Left cardiac atrium (tissue), 4 donors: ENCODE results near the gene PXN. TPM values are rescaled to one million over a fixed set of nuclear protein-coding genes. Genes with fewer than 3 reads are reported as not detected.
"Not testable (repeated sequence)": the region's sequence is repeated elsewhere in the genome, so short reads cannot be mapped to it uniquely, and the experiment has no call there.

Source experiments
- ATAC-seq, 2 donors: fragments of 200-7000 bp; cut with Tn5 transposase; one replicate each; pipeline ENCODE4 v1.9.1; 2020; ENCODE audit warnings: mild to moderate bottlenecking in 2 of 2, moderate library complexity in 2 of 2
- DNase-seq: peaks from one replicate; pipeline ENCODE4 v3.0.0-alpha.2; 2020
- intact Hi-C, 2 donors: fragments of 100-400 bp; cut with DNase I; formaldehyde crosslinking; loops; one replicate each; pipeline versions ENCODE4 v1.14.1 to v1.15.1; 2022 to 2023
- total RNA-seq, 2 donors: library from RNA; stranded (reverse); fragmentation: NEBNext Ultra II Directional; extraction: Animal tissue kit (Norgen Biotek cat#: 25700); gene quantifications; one replicate each; pipeline ENCODE4 v1.2.1, GENCODE V29; 2021
- donor health status: DM: no; HTN: yes; CAD: no.
- donor health status: DM: no; HTN: yes; CAD: no; lungs with severe emphysema.
- donor health status: DM: yes; HTN: yes; CAD: no.
- donor health status: Dilated cardiomyopathy.

The PXN gene
- total RNA-seq, 2 donors from 2014 or later = 70.3 to 86.1 TPM

DNA sequence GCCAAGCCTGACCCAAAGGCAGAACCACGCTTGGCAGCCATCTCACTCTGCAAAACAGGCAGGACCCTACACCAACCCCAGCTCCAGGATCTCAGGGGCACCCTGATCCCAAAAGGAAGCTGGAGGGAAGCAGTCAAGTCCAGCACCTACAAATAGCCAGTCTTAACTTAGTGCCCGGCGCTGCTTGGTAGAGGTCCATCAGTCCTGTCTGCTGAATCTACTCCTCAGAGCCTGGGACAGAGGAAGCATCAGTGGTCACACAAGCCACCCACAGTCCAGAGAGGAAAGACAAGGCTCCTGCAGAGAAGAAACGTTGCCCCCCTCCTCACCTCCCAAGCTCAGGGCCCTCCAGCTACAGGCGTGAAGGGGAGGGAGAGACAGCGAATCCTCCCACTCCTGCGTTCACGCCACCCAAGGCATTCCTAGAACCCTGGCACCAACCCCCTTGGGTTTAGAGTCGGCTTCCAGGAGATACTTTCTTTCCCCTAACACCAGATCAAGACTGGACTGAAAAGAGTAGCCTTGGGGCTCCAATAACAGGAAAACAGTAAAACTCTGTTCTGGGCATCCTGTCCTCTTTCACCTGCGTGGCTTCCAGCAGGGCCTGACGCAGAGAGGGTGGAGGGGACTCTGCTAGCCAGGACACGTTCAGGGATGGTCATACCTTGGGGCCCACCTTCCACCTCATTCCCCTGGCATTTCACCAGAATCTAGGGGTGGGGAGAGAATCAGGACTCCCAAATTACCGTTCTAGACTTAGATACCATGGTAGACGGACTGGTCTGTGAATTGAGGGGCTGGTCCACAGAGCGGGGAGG, 1.2 kb downstream of the PXN start:
- DNase-seq (no peak), ATAC-seq (peak in 1 of 2 donors; percentile 9)
- intact Hi-C loops = no loop called here

DNA sequence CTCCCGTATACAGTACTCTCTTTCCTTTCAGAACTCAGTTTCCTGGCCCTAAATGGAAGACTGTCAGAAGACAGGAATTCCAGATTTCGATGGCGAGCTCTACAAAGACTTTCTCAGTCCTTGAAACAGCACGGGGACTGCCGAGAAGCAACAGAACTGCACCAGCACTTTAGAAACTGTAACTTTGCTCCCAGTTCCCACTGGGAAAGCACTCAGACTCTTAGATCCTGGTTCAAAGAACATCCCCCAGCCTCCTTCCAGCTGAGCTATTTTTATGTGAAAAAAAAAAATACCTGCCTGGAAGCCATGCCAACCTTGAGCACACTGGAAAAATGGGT, 1.8 kb downstream of the PXN start:
- no peak for ATAC-seq
- DNase-seq = no peak
- intact Hi-C loops = no loop called here

GRCh38 chr12:120262852-120263747, 2.4 kb downstream of the PXN start:
- ATAC-seq = peak in 1 of 2 donors; percentile 19
- intact Hi-C loops = no loop called here
- no peak for DNase-seq

GRCh38 chr12:120261951-120262851, 3.3 kb downstream of the PXN start:
- DNase-seq = no peak
- intact Hi-C loops = no loop called here

DNA sequence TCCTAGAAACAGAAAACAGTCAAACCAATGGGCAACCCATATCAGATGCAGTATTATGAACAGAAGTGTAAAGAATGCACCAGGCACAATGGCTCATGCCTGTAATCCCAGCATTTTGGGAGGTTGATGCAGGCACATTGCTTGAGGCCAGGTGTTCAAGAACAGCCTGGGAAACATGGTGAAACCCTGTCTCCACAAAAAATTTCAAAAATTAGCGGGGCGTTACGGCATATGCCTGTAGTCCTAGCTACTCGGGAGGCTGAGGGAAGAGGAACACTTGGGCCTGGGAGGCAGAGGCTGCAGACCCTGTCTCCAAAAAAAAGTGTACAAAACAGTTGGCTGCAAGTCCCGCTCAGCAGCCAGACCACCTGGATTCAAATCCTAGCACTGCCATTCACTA, 4.9 kb downstream of the PXN start:
- no peak for ATAC-seq
- DNase-seq = no peak
- intact Hi-C loops = no loop called here

More at GRCh38 chr12:120261951-120262851, 3.3 kb downstream of the PXN start:
- ATAC-seq = no peak

- ATAC-seq (no peak), DNase-seq (no peak)
- intact Hi-C loops = no loop called here
These were observed 5.9 kb downstream of the PXN start for GRCh38 chr12:120259418-120260202.

- DNase-seq = no peak
- intact Hi-C loops = no loop called here
- ATAC-seq = no peak
These were observed 7.1 kb downstream of the PXN start for GRCh38 chr12:120258323-120258896.

DNA sequence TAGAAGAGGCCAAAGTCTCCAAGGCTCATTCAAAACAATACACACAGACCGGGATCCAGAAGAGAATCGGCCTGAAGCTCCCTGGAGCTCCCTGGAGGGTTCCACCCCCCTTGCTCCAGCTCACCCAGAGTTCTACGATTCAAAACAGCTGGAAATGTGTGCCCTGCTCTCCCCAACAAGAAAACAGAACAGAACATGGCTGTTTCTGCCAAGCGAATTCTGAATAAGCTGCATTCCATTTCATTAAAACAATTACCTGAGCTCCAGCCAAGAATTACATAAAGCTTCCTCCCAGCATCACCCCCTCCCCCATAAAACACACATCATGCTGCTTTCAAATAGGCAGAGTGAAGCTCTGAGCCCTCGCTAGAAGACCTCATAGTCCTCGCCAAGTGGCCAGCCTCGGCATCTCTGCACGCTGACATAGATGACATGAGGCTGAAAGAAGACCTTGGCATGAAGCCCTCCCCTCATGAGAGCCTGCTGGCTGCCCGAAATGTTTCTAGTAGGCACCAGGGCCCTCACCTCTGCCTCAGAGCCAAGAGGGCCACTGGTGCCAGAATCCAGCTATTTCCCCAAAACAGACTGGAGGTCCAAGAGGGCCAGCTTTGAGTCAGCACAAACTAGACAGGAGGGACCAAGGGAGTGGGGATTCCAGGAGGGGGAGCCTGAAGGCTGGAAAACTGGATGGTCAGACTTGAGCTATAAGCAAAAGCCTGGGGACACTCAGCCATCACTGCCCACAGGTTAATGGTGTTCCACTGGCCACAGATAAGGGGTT, 8.3 kb downstream of the PXN start:
- intact Hi-C loops = no loop called here
- DNase-seq (peak; percentile 78), ATAC-seq (peak; percentile 82 to 83)

- no peak for DNase-seq
- no peak for ATAC-seq
- intact Hi-C loops = no loop called here
These were observed 10.7 kb downstream of the PXN start for GRCh38 chr12:120254809-120255208.

GRCh38 chr12:120253313-120253712, 12.2 kb downstream of the PXN start:
- intact Hi-C loops, DNase-seq, ATAC-seq: not testable (repeated sequence)

- intact Hi-C loops = no loop called here
- ATAC-seq = peak; percentile 10 to 47
These were observed 13.2 kb downstream of the PXN start for GRCh38 chr12:120252071-120252906.

DNA sequence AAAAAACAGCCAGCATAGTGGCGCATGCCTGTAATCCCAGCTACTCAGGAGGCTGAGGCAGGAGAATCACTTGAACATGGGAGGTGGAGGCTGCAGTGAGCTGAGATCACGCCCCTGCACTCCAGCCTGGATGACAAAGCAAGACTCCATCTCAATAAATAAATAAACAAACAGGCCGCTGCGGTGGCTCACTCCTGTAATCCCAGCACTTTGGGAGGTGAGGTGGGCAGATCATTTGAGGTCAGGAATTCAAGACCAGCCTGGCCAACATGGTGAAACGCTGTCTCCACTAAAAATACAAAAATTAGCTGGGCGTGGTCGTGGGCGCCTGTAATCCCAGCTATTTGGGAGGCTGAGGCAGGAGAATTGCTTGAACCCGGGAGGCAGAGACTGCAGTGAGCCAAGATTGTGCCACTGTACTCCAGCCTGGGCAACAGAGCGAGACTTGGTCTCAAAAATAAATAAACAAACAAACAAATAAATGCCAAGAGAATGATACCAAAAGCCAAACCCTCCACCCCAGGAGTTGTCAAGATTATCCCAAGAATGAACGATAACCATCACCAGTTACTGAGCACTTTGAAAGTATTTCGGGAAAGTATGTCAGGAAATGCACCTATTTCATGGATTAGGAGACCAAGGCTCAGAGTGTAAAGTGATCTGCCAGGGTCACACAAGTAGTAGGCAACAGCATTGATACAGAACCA, 14.0 kb downstream of the PXN start:
- ATAC-seq, intact Hi-C loops, DNase-seq: not testable (repeated sequence)

More at GRCh38 chr12:120252071-120252906, 13.2 kb downstream of the PXN start:
- no peak for DNase-seq

DNA sequence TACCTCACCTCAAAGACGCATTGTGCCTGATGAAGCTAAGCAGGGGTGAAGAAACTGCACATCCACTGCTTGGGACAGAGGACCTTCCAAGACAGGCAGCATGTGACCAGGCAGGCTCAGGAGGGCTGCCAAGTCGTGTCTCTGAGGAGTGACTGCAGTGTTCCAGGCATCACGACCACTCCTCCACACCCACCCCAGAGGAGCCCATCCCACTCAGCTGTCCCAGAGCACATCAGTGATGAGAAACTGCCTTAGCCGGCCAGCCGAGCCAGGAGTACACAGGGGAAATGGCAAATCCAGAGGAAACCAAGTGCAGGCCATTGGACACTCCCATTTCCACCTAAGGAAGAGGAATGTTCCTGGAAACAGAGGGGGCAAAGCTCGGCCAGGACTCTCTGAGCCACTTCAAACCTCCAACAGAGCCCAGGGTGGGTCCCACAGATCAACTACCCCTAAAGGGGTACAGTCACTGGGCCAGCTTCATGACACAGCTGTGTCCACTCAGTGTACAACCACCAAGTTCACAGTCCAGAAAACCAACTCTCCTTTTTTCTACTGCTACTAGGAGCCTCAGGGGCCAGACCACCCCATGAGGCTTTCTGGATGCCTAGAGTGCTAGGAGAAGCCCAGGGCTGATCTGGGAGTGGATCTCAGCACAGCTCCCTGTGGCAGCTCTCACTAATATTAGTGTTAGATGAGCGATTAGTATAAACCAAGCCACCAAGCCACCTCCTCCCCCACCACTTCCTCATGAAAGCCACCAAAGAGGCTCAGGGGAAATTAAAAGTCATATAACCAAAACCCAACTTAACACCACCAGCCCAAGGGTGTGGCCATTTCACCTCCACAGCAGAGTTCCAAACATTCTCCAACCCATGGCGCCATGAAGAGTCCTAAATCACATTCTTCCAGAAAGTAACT, 15.4 kb downstream of the PXN start:
- peak; percentile 64 to 77 for ATAC-seq
- intact Hi-C loops = no loop called here
- DNase-seq = peak; percentile 88

DNA sequence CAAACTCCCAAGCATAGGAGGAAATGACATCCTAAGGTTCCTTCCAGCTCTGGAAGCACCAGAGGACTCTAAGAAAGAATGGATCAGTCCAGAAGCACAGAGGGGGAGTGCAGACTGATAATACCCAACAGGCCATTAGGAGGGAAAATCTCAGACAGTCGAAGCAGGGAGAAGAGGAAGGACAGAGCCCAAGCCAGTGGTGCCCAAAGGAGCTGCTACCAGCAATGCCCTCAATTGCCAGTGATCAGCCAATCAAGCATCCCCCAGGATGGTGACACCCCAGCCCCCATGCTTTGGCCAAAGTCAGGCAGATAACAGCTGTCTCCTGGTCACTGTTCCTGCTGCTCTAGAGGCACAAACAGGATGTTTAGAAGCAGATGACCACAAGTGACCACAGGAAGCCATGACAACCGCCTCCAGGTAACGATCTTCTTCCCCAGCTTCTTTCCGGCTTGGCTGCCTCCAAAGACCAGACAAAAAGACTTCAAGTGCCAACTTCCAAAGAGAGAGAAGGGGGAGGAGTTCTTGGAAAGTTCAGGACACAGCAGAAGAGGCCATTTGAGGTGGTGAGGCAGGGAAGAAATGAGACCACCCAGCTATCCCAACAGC, 16.2 kb downstream of the PXN start:
- DNase-seq = no peak
- intact Hi-C loops = no loop called here
- no peak for ATAC-seq
